Right hindlimb (tissue), 1 donor: ENCODE results near the gene PROM2.
"Not testable (repeated sequence)": the region's sequence is repeated elsewhere in the genome, so short reads cannot be mapped to it uniquely, and the experiment has no call there.

Experiments used
- DNase-seq: peaks from one replicate; pipeline ENCODE4 v3.0.0-alpha.2; 2018

Gene PROM2

DNA sequence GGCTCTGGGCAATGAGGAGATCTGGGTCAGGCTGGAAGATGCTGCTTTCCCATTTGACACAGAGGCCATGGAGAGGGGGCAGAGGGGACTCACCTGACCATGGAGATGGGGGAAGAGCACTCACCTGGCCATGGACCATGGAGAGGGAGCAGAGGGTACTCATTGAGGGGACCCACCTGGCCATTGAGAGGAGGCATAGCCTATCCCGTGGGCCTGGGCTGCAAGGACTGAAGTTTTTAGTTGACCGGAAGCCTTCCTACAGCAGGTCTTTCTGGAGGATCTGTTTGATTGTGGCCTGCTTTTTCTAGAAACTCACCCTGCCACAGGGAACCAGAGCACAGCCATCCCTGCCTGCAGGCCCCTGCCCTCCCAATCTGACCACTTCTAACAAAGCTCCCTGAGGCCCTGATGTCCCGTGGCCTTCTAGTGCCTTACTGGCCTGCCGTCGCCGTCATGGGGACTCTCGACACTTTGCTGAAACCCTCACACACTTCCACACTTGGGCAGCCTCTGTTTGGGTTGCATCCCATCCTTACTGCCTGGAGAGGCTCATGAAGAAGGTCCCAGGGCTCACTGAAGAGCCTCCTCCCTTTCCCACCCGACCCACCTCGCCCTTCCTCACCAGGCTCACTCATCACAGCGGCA lies 5.1 kb upstream of the PROM2 start:
- no peak for DNase-seq

DNA sequence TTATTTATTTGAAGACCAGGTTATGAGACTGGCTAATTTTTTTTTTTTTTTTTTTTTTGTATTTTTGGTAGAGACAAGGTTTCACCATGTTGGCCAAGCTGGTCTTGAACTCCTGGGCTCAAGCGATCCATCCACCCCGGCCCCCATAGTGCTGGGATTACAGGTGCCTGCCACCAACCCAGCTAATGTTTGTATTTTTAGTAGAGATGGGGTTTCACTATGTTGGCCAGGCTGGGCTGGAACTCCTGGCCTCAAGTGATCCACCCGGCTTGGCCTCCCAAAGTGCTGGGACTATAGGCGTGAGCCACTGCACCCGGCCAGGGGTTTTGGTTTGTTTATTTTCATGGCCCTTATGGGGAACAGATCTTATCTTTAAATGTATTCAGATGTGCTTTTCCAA lies 4.5 kb upstream of the PROM2 start:
- DNase-seq: not testable (repeated sequence)

DNA sequence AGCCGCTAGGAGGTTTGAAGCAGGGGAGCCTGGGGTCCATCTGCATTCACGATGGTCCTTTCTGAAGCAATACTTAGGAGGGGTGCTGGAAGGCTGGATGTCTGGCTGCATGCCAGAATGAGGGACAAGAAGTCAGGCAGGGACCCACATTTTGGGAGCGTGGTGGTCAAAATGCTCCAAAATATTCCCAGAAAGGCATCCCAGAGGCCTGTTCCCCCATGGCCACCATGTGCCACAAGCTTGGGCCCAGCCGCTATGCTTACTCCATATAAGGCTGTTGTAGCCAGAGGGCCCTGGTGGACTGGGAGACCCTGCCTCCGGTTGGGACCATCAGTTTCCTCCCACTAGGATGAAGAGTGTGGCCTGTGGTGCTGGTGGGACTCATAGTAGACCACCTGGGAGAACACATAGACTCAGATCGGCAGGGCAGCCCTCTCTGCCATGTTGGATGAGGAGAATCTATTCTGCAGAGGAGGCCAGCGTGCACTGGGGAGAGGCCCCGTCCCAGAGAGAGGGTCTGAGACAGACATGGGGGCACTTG lies 3.6 kb upstream of the PROM2 start:
- no peak for DNase-seq

DNA sequence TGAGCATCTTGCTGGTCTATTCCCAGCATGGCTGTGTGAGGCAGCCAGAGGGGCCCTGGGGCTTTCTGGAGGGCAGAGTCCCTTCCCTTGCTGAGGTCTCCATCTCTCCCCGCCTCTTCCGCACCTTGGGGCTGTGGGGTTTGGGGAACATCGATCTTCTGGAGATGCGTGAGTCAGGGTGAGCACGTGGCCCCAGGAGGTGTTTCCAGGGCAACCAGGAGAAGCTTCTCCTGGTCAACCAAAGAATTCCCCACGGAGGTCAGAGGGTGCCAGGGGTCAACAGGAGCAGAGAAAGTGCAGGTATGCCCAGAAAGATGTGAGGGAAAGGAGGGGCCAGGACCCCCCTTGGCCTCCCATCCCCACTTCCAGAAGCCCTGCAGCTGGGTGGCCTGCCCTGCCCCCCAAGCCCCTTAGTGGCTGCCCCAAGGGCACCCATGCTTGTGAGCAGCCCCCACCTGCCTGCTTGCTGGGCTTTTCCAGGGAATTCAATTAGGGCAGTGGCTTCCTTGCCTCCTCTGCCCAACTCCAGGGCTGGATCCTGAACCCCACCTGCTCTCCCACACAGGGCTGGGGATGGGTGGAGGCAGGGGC lies 2.8 kb upstream of the PROM2 start:
- no peak for DNase-seq

DNA sequence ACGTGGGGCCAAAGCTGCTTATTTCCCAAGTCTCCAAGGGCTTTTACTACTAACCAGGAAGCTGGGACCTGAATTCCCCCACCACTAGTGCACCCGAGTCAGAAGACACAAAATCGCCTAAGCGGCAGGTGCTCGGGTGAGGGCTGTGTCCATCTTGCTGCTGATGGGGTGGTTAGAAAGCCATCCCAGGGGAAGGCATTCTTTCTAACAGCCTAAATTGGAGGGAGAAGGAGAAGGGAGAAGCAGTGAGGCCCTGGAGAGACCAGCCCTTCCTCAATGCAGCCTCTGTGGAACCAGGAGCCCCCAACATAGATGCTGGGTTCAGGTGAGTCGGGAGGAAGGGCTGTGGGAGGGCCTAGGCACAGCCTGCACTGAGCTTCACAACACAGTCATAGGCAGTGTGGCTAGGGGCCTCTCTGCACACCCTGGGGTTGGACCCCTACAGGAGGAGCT lies 1.9 kb upstream of the PROM2 start:
- DNase-seq: no peak

DNA sequence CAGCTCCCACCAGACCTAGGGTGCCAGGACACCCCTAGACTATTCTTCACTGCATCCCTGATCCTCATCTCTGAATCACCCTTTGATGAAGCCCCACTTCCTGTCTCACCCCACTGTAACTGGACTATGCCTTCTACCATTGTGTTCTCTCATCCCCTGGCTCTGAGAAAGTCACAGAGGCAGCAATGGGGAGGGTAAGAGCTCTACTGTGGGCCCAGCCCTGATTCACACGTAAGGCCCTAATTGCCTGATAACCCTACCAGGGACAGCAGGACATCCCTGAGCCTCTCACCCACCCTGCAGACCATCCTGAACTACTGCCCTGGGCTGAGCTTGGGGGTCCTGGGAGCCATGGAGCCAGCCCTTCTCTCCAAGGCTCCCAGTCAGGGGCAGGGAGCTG lies 1.5 kb upstream of the PROM2 start:
- DNase-seq: no peak

DNA sequence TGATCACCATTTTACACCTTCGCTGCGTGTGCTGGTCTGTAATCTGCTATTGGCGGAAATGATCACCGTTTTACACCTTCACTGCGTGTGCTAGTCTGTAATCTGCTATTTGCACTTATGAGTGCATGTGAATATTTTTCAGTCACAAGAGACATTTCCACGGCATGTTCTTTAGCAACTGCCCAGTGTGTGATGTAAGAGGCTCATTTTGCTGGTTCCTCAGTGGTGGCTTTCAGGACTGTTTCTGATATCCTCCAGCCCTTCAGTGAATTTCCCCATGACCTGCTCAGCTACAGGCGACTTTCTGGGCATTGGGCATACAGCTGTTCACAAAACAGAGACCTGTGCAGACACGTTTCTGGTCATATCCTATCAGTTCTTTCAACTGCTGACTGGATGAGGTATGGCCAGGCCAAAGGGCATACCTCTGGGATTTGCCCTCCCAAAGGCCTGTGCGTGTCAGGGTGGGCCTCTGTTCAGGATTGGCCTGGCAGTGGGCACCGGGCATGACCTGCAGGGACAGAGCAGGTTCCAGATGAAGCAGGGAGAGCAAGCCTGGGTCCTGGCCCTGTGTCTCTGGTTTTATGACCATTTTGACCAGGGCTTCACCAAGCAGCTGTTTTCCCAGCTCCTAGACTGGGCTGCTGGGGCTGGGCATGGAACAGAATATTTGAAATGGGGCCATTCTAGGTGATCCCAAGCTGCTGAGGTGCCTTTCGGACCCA lies 521 bp upstream of the PROM2 start:
- DNase-seq: no peak

DNA sequence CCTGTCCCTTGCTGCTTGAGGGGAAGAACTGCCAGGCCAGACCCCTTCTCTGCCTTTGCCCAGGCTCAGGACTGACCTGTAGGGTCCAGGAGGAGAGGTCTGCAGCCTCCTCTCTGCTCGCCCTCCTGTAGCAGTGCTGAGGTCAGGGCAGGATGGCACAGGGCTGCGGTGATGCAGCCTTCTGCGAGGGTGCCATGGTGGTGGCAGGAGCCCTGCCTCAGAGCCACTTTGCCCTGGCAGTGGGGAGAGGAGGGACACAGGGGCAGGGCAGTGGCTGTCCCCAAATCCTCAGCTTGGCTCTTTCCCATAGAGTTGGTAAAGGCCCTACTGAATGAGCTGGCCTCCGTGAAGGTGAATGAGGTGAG lies 884 bp downstream of the PROM2 start:
- no peak for DNase-seq

DNA sequence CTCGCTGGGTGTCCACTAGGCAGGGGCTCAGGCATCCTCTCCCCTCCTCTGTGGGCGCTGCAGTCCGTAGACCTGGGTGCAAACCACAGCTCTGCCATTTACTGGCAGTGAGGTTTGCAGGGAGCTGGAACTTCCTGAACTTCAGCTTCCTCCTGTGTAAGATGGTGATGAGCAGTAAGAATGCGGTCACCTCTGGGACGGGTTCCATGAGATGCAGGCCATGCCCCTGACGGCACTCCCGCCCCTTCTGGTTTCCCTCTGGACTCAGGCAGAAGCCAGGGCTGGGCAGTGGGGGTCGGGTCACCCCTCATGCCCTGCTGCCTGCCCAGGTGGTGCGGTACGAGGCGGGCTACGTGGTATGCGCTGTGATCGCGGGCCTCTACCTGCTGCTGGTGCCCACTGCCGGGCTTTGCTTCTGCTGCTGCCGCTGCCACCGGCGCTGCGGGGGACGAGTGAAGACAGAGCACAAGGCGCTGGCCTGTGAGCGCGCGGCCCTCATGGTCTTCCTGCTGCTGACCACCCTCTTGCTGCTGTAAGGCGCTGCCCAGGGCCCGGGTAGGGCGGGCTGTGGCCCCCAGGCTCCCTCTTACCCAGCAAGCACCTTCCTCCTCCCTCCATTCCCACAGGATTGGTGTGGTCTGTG lies 1.5 kb downstream of the PROM2 start:
- DNase-seq: no peak

DNA sequence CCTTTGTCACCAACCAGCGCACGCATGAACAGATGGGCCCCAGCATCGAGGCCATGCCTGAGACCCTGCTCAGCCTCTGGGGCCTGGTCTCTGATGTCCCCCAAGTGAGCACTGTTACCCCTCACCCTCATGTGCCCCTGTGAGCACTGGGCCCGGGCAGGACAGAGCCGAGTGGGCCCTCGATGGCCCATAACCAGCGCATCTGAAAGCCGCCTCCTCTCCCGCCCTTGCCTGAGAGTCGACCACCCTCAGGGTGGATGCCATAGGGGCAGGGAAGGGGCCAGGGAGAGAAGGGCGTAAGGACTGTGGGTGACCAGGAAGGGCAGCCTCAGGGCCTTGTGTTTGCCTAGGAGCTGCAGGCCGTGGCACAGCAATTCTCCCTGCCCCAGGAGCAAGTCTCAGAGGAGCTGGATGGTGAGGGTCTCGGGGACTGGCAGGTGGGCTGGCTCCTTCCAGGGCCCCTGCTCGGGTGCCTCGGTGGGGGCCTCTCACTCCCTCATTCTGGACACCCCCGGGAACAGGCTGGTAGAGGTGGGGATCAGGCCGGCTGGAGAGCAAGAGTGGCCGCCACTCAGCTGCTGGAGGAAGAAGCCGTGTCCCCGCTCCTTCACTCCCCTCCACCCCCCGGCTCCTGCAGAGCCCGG lies 2.1 kb downstream of the PROM2 start:
- no peak for DNase-seq

DNA sequence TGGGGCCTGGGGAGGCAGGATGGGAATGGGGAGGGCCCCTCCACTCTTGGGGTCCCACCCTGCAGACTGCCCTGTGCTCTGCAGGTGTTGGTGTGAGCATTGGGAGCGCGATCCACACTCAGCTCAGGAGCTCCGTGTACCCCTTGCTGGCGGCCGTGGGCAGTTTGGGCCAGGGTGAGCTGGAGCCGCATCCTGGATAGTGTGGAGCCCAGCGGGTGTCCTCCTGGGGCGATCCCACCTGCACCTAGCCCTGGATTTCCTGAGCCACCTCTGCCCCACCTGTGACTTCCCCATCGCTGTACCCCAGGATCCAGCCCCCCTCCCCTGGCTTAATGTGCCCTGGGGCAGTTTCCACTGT lies 2.6 kb downstream of the PROM2 start:
- DNase-seq: no peak

DNA sequence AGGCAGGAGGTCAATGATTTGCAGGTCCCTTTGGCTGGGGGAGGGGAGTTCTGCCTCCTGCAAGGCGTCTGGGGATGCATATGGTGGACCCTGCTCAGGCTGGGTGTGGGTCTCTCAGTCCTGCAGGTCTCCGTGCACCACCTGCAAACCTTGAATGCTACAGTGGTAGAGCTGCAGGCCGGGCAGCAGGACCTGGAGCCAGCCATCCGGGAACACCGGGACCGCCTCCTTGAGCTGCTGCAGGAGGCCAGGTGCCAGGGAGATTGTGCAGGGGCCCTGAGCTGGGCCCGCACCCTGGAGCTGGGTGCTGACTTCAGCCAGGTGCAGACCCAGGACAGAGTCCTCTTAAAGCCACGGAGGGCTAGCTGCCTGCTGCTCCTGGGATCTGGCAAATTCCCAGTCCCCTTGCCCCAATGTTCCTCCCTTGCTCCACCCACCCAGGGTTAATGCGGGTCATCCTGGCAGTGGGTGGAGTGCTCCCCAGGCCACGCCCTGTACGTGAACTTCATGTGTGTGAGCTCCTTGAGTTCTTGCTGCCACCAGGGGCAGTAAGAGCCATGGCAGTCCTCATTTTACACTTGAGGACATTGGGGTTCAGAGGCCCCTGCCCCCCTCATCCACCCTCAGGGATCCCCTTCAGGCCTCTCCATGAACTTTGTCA lies 3.1 kb downstream of the PROM2 start:
- no peak for DNase-seq

DNA sequence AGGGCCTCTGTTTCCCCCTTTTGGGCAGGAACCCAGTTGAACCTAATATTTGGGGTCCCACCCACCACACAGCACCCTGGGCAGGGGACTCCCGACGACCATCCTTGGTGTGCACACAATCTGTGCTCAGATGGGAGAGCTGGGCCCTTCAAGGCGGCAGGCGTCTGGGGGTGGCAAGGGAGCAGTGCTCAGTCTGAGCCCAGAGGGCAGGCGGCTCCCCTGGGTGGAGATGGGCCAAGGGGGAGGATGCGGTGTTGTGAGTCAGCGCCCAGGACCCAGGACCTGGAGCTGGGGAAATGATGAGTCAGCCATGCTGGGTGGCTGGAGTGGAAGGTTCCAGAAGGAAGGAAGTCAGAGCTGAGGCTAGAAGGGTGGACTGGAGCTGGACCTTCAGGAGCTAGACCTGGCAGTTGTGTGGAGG lies 3.8 kb downstream of the PROM2 start:
- no peak for DNase-seq

DNA sequence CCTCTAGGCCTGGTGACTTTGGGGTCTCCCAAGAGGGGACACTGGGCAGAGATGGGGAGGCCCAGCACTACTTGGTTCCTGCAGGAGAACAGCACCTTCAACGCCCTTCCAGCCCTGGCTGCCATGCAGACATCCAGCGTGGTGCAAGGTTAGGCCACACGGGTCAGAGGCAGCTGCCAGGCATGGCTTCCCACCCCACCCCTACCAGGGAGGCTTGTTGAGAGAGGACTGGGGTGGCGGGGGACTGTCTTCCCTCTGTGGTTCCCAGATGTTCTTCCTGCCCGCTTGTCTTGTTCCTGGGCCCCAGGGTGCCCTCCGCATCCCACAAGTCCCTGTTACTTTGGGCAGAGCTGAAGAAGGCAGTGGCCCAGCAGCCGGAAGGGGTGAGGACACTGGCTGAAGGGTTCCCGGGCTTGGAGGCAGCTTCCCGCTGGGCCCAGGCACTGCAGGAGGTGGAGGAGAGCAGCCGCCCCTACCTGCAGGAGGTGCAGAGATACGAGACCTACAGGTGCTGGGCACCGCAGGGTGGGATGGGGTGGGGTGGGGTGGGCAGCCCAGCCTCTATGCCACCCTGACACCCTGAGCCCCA lies 4.5 kb downstream of the PROM2 start:
- DNase-seq: no peak

DNA sequence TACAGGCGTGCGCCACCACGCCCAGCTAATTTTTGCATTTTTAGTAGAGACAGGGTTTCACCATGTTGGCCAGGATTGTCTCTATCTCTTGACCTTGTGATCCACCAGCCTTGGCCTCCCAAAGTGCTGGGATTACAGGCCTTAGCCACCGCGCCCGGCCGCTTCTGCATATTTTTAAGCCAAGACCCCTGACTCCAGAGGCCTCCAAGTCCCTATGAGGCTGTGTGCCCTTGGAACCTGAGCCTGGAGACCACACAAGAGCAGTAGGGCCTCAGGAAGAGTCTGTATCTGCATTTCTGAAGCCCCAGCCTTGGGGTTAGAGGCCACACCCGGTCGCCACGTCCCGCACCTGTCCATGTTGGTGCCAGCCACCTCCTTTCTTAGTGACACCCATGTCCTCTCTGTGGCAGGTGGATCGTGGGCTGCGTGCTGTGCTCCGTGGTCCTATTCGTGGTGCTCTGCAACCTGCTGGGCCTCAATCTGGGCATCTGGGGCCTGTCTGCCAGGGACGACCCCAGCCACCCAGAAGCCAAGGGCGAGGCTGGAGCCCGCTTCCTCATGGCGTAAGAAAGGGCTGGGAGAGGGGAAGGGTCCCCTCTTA lies 5.3 kb downstream of the PROM2 start:
- DNase-seq: no peak

DNA sequence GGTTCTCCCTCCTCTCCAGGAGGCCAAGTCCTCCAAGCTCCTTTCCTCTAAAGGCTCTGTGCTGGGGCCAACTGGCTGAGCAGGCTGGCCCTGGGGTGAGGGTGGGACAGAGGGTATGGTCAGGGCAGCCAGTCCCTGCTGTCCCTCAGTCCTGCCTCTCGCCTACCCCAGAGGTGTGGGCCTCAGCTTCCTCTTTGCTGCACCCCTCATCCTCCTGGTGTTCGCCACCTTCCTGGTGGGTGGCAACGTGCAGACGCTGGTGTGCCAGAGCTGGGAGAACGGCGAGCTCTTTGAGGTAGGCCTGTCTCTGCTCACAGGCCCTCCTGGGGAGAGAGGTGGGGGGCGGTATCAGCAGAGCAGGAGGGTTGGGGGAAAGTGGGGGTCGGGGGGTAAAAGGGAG lies 6.8 kb downstream of the PROM2 start:
- DNase-seq: no peak

DNA sequence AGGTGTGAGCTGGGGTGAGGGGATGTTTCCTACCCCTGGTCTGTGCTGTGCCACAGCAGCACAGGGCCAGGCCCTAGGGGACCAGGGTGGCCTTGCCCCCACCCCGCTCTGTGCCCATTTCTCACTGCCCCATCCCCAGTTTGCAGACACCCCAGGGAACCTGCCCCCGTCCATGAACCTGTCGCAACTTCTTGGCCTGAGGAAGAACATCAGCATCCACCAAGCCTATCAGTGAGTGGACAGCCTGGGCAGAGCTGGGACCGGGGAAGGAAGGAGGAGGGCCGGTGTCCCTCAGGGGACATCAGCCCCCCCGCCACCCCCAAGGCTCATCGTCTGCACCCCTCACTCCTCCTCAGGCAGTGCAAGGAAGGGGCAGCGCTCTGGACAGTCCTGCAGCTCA lies 7.5 kb downstream of the PROM2 start:
- DNase-seq: no peak

DNA sequence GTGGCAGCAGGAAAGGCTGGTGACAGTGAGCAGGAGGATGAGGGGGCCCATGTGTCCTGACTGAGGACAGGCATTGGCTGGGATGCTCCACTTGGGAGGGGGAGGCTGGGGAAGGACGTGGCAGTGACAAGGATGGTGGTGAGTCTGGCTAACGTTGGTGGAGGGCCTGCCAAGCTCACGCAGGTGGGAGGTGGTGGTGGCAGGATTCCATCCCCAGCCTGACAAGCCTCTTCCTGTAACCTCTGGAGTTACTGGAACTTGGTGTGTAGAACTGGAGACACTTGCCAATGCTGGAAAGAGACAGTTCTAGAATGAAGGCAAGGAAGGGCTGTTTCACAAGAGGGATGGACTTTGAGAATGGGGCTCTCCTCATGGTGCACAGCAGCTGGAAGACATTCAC lies 8.2 kb downstream of the PROM2 start:
- no peak for DNase-seq

DNA sequence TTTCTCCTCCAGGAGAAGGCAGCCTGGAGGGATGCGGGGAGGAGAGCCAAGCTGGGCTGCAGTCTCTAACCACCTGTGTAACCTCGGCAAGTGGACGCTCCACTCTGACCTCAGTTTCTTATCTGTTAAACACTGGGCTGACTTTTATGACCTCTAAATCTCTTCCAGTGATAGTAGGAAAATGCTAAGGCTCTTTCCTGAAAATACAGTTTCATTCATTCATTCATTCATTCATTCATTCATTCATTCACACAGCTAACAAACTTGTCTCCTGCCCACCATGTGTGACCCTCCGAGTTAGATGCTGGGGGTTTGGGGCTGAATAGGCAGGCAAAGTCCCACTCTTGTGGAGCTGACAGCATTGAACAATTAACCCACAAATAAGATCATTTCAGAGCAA lies 9.3 kb downstream of the PROM2 start:
- DNase-seq: no peak

DNA sequence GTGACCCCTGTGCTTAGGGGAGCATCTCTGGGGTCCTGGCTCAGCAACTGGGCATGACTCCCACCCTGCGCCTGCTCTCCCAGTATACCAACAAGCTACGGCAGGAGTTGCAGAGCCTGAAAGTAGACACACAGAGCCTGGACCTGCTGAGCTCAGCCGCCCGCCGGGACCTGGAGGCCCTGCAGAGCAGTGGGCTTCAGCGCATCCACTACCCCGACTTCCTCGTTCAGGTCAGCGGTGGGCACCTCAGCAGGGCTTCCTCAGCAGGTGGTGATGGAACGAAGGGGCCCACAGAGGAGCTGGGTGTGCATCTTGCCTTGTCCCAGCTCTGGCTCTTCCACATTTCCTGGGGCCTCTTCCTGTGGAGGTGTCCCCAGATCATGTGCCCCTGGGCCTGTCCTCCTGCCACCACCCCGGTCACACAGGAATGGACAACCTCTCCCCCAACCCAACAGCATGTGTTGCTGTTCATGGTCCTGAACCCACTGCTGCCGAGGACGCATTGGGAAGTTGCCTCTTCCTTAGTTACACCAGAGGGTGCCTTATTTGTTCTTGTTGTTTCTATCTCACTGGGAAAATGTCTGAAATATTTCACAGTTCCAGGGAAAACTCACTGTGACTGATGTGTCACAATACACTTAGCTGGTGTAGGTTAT lies 10.8 kb downstream of the PROM2 start:
- no peak for DNase-seq

DNA sequence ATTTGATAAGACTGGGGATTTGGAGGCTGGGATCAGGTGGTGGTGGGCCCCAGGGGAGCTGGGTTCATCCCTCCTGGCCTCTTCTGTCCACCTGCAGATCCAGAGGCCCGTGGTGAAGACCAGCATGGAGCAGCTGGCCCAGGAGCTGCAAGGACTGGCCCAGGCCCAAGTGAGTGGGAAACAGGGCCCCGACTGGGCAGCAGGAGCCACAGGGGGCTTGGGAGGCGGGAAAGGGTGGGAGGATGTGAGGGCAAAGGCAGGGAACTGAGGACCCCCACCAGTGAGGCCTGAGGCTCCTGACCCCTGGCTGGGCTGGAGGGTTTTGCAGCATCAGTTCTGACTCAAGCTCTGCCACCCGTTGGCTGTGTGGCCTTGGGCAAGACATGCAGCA lies 11.3 kb downstream of the PROM2 start:
- DNase-seq: no peak
